Panc1 (cell line): Measurements from ENCODE around the gene ITGA8. TPM values are rescaled to one million over a fixed set of nuclear protein-coding genes. Genes with fewer than 3 reads are reported as not detected.

Experiments used
- ATAC-seq: fragments of 200-7000 bp; cut with Tn5 transposase; 2 replicates; pipeline ENCODE4 v1.9.1; 2020; ENCODE audit warnings: mild to moderate bottlenecking, moderate library complexity
- BruUV-seq: library from RNA; stranded (reverse); fragments of 400-500 nt; replicated peaks from 2 replicates; lab custom pipeline; 2021; lab: Mats Ljungman, UMichigan
- CTCF ChIA-PET: fragments of 300-600 bp; sonication (Branson Sonifier 250); formaldehyde crosslinking; loops from one replicate; lab custom pipeline; 2022; ENCODE audit warnings: antibody characterized with exemption; lab: Charles Lee
- POLR2A ChIA-PET: fragments of 300-600 bp; sonication (Branson Sonifier 250); formaldehyde crosslinking; loops from one replicate; lab custom pipeline; 2022; ENCODE audit warnings: antibody characterized with exemption; lab: Charles Lee
- DNase-seq: peaks from one replicate; pipeline ENCODE4 v3.0.0-alpha.2; 2010; ENCODE audit warnings: low read depth, low spot score
- H3K27ac ChIP-seq: 2 replicates; pipeline ENCODE4 v1.5.1; 2011; ENCODE audit warnings: mild to moderate bottlenecking, low read length, inconsistent platforms
- H3K27me3 ChIP-seq: fragments of 200-500 bp; sonication (Bioruptor generic); 2 replicates; pipeline ENCODE4 v1.6.0; 2014; ENCODE audit warnings: low read length, inconsistent platforms; ENCODE audit not compliant: control insufficient read depth, insufficient read depth
- H3K36me3 ChIP-seq: fragments of 200-500 bp; sonication (Bioruptor generic); 2 replicates; pipeline ENCODE4 v1.5.1; 2014; ENCODE audit warnings: inconsistent platforms, mild to moderate bottlenecking, low read length, moderate library complexity; ENCODE audit not compliant: control insufficient read depth, insufficient read depth
- H3K4me1 ChIP-seq: 2 replicates; pipeline ENCODE4 v1.5.1; 2011; ENCODE audit warnings: inconsistent platforms, mild to moderate bottlenecking, low read length, moderate library complexity; ENCODE audit not compliant: control insufficient read depth, insufficient read depth
- H3K4me3 ChIP-seq, 2 experiments: 2 replicates each; pipeline ENCODE4 v1.5.1; 2011 to 2012; ENCODE audit warnings: low read depth in 2 of 2, low read length in 2 of 2, mild to moderate bottlenecking in 2 of 2, inconsistent platforms in 1 of 2, moderate library complexity in 1 of 2
- H3K9me3 ChIP-seq: fragments of 200-500 bp; sonication (Bioruptor generic); 2 replicates; pipeline ENCODE4 v1.5.1; 2014; ENCODE audit warnings: low read depth, mild to moderate bottlenecking, inconsistent platforms, low read length, moderate library complexity; ENCODE audit not compliant: control insufficient read depth, insufficient read depth
- POLR2AphosphoS5 ChIP-seq: IDR thresholded peaks from 2 replicates; pipeline ENCODE4 v1.6.1; 2012; ENCODE audit warnings: mild to moderate bottlenecking, low read depth, low read length, moderate library complexity
- SIN3A ChIP-seq: IDR thresholded peaks from 2 replicates; pipeline ENCODE4 v1.6.1; 2012; ENCODE audit warnings: low read depth, mild to moderate bottlenecking, low read length, moderate library complexity, borderline replicate concordance; ENCODE audit not compliant: insufficient read depth
- TCF7L2 ChIP-seq: IDR thresholded peaks from 2 replicates; pipeline ENCODE4 v1.6.1; 2011; ENCODE audit warnings: mild to moderate bottlenecking, low read depth, low read length, inconsistent platforms
- in situ Hi-C: cut with HindIII; loops from 2 replicates; pipeline ENCODE4 v1.10.0; 2016; ENCODE audit warnings: low sequenced_read_pairs, low pct_unique_long_range_greater_than_20kb
- intact Hi-C: fragments of 100-400 bp; cut with micrococcal nuclease; formaldehyde crosslinking; loops from one replicate; pipeline ENCODE4 v1.10.0; 2022; ENCODE audit not compliant: unreplicated experiment
- total RNA-seq: library from RNA; stranded (reverse); gene quantifications from one replicate; pipeline ENCODE4 v1.2.1, GENCODE V29; 2021; ENCODE audit not compliant: unreplicated experiment
- TF ChIP-seq, protein P1 (sequence below): fragments of 450-650 bp; IDR thresholded peaks from 2 replicates; pipeline ENCODE4 v1.5.1; 2017; ENCODE audit warnings: mild to moderate bottlenecking
- TF ChIP-seq, protein P2 (sequence below), 2 experiments: IDR thresholded peaks; 2 replicates each; pipeline ENCODE4 v1.6.1; 2011 to 2012; ENCODE audit warnings: low read depth in 2 of 2, control low read depth in 1 of 2, low read length in 1 of 2, mild to moderate bottlenecking in 1 of 2, moderate library complexity in 1 of 2; ENCODE audit not compliant: insufficient read depth in 1 of 2

The ITGA8 gene
- total RNA-seq, 1 experiment from 2014 or later = 0.18 TPM

GRCh38 chr10:15672469-15672868 is 47.3 kb downstream of the ITGA8 start:
- 0 out of 2 replicates have a peak, but pooled peaks cover 4% of the 10 kb centered on the region for H3K27me3 ChIP-seq
- H3K4me3 ChIP-seq = no peak overlapping the region
- no peaks in the 10 kb centered on the region for H3K4me1 ChIP-seq
- ChIA-PET POLR2A (no interaction called here), CTCF (no interaction called here)
- no TSS peak for BruUV-seq
- ATAC-seq (no peak), DNase-seq (no peak)
- in situ Hi-C loops = no loop called here
- no peaks in the 10 kb centered on the region for H3K36me3 ChIP-seq
- H3K27ac ChIP-seq = no peak overlapping the region
- intact Hi-C loops = no loop called here
- TF ChIP-seq, protein P1, sequence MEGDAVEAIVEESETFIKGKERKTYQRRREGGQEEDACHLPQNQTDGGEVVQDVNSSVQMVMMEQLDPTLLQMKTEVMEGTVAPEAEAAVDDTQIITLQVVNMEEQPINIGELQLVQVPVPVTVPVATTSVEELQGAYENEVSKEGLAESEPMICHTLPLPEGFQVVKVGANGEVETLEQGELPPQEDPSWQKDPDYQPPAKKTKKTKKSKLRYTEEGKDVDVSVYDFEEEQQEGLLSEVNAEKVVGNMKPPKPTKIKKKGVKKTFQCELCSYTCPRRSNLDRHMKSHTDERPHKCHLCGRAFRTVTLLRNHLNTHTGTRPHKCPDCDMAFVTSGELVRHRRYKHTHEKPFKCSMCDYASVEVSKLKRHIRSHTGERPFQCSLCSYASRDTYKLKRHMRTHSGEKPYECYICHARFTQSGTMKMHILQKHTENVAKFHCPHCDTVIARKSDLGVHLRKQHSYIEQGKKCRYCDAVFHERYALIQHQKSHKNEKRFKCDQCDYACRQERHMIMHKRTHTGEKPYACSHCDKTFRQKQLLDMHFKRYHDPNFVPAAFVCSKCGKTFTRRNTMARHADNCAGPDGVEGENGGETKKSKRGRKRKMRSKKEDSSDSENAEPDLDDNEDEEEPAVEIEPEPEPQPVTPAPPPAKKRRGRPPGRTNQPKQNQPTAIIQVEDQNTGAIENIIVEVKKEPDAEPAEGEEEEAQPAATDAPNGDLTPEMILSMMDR = no peak
- TF ChIP-seq, protein P2, sequence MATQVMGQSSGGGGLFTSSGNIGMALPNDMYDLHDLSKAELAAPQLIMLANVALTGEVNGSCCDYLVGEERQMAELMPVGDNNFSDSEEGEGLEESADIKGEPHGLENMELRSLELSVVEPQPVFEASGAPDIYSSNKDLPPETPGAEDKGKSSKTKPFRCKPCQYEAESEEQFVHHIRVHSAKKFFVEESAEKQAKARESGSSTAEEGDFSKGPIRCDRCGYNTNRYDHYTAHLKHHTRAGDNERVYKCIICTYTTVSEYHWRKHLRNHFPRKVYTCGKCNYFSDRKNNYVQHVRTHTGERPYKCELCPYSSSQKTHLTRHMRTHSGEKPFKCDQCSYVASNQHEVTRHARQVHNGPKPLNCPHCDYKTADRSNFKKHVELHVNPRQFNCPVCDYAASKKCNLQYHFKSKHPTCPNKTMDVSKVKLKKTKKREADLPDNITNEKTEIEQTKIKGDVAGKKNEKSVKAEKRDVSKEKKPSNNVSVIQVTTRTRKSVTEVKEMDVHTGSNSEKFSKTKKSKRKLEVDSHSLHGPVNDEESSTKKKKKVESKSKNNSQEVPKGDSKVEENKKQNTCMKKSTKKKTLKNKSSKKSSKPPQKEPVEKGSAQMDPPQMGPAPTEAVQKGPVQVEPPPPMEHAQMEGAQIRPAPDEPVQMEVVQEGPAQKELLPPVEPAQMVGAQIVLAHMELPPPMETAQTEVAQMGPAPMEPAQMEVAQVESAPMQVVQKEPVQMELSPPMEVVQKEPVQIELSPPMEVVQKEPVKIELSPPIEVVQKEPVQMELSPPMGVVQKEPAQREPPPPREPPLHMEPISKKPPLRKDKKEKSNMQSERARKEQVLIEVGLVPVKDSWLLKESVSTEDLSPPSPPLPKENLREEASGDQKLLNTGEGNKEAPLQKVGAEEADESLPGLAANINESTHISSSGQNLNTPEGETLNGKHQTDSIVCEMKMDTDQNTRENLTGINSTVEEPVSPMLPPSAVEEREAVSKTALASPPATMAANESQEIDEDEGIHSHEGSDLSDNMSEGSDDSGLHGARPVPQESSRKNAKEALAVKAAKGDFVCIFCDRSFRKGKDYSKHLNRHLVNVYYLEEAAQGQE (IDR thresholded peaks at IDR 0.05; ENCODE audit: insufficient read depth in 1 of 2, low read depth in 2 of 2, low read length in 1 of 2) = no peak
- no peak for TF ChIP-seq SIN3A
- no peak for TF ChIP-seq TCF7L2
- TF ChIP-seq POLR2AphosphoS5 = no peak
- no peaks in the 10 kb centered on the region for H3K9me3 ChIP-seq

GRCh38 chr10:15670880-15671279 is 48.8 kb downstream of the ITGA8 start:
- TF ChIP-seq, protein P1 = no peak
- TF ChIP-seq TCF7L2 (no peak), POLR2AphosphoS5 (no peak), SIN3A (no peak)
- TF ChIP-seq, protein P2 (IDR thresholded peaks at IDR 0.05; ENCODE audit: insufficient read depth in 1 of 2, low read depth in 2 of 2, low read length in 1 of 2) = no peak

More at GRCh38 chr10:15670880-15671279, 48.8 kb downstream of the ITGA8 start:
- intact Hi-C loops (no loop called here), in situ Hi-C loops (no loop called here)
- no peaks in the 10 kb centered on the region for H3K36me3 ChIP-seq
- POLR2A ChIA-PET = no interaction called here
- DNase-seq = no peak
- no peak for ATAC-seq
- no TSS peak for BruUV-seq
- no peak overlapping the region for H3K4me3 ChIP-seq
- H3K9me3 ChIP-seq = no peaks in the 10 kb centered on the region
- H3K4me1 ChIP-seq = no peaks in the 10 kb centered on the region
- no peak overlapping the region for H3K27ac ChIP-seq
- 0 out of 2 replicates have a peak, but pooled peaks cover 4% of the 10 kb centered on the region for H3K27me3 ChIP-seq
- CTCF ChIA-PET = no interaction called here
